Activated naive CD8-positive, alpha-beta T cell treated with anti-CD3 and anti-CD28 coated beads, Interleukin-2, amount 50 U/mL, for 24 hours (primary cell): ENCODE data around the gene RBM19.
"Not testable (repeated sequence)": the region's sequence is repeated elsewhere in the genome, so short reads cannot be mapped to it uniquely, and the experiment has no call there.

ENCODE experiments used
- ATAC-seq: fragments of 150-1000 bp; cut with Tn5 transposase; one replicate; pipeline ENCODE4 v1.10.0; 2021
- DNase-seq: peaks from one replicate; pipeline ENCODE4 v3.0.0; 2021
- H3K27ac Mint-ChIP-seq: one replicate; pipeline ENCODE4 v1.8.0; 2021; ENCODE audit warnings: mild to moderate bottlenecking, mixed read lengths
- H3K27me3 Mint-ChIP-seq: one replicate; pipeline ENCODE4 v1.8.0; 2021; ENCODE audit warnings: mixed read lengths
- H3K36me3 Mint-ChIP-seq: one replicate; pipeline ENCODE4 v1.8.0; 2021; ENCODE audit warnings: low read depth, mixed read lengths
- H3K4me1 Mint-ChIP-seq: one replicate; pipeline ENCODE4 v1.8.0; 2021; ENCODE audit warnings: mixed read lengths
- H3K4me3 Mint-ChIP-seq: one replicate; pipeline ENCODE4 v1.8.0; 2021; ENCODE audit warnings: mild to moderate bottlenecking, moderate library complexity, mixed read lengths
- H3K9me3 Mint-ChIP-seq: one replicate; pipeline ENCODE4 v1.8.0; 2021; ENCODE audit warnings: mixed read lengths

RBM19 gene

GRCh38 chr12:113813229-113813541 lies 152.9 kb downstream of the RBM19 start:
- DNase-seq (no peak), ATAC-seq (no peak)
- peaks cover 39% of the 10 kb centered on the region for H3K36me3 Mint-ChIP-seq
- no peak overlapping the region for H3K4me3 Mint-ChIP-seq
- no peaks in the 10 kb centered on the region for H3K27me3 Mint-ChIP-seq
- H3K9me3 Mint-ChIP-seq: no peaks in the 10 kb centered on the region
- H3K27ac Mint-ChIP-seq: no peak overlapping the region
- no peaks in the 10 kb centered on the region for H3K4me1 Mint-ChIP-seq

DNA sequence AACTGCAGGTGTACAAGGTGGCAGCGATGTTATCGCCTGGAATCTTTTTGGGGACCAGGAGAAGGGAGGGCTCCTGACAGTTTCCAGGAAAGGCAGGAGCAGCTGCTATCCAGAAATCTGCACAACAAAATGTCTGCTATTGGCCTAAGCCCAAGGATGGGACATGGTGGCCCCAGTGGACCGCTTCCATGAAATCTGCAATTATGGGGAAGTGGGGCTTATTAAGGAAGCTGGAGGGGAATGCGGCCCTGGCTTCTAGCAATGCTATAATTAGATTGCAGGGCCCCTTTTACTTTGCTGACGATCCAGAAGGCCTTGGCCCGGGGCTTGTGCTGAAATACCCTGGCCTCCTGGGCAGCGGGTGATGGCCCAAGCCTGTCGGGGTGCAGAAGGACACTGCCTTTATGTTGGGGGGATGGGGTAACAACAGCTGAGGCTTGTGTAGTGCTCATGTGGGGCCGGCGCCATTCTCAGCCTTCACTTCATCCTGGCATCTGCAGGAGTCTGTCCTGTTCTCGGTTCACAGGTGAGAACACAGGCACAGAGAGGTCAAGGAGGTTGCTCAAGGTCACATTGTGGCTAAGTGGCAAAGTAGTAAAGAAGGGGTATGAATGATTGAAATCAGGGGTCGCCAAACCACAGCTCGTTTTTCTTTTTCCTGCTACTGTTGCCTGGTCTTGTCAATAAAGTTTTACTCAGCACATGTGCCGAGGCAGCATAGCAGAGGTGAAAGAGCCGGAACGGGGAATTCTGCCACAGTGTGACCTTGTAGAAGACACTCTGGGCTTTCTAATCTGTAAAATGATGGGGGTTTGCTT lies 153.5 kb downstream of the RBM19 start:
- no peaks in the 10 kb centered on the region for H3K4me1 Mint-ChIP-seq
- peaks cover 42% of the 10 kb centered on the region for H3K36me3 Mint-ChIP-seq
- no peak overlapping the region for H3K27ac Mint-ChIP-seq
- no peak for DNase-seq
- H3K27me3 Mint-ChIP-seq: no peaks in the 10 kb centered on the region
- ATAC-seq: no peak
- no peak overlapping the region for H3K4me3 Mint-ChIP-seq
- H3K9me3 Mint-ChIP-seq: no peaks in the 10 kb centered on the region

DNA sequence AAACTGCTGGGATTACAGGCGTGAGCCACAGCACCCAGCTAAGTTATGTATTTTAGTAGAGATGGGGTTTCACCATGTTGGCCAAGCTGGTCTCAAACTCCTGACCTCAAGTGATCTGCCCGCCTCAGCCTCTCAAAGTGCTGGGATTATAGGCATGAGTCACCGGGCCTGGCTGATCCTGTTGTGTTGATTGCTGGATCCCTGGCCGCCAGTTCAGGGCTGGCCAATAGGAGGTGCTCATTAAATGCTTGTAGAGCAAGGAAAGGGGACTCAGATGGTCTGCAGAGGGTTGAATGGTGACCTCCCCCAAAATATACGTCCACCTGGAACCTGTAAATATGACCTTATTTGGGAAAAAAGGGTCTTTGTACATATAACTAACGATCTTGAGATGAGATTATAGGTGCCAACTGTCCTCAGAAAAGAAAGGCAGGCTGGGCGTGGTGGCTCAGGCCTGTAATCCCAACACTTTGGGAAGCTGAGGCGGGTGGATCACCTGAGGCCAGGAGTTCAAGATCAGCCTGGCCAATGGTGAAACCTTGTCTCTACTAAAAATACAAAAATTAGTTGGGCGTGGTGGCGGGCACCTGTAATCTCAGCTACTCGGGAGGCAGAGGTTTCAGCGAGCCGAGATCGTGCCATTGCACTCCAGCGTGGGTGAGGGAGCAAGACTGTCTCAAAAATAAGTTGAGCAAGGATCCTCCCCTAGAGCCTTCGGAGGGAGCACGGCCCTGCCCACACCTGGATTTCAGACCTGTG lies 156.5 kb downstream of the RBM19 start:
- ATAC-seq, DNase-seq, H3K4me3 Mint-ChIP-seq: not testable (repeated sequence)

DNA sequence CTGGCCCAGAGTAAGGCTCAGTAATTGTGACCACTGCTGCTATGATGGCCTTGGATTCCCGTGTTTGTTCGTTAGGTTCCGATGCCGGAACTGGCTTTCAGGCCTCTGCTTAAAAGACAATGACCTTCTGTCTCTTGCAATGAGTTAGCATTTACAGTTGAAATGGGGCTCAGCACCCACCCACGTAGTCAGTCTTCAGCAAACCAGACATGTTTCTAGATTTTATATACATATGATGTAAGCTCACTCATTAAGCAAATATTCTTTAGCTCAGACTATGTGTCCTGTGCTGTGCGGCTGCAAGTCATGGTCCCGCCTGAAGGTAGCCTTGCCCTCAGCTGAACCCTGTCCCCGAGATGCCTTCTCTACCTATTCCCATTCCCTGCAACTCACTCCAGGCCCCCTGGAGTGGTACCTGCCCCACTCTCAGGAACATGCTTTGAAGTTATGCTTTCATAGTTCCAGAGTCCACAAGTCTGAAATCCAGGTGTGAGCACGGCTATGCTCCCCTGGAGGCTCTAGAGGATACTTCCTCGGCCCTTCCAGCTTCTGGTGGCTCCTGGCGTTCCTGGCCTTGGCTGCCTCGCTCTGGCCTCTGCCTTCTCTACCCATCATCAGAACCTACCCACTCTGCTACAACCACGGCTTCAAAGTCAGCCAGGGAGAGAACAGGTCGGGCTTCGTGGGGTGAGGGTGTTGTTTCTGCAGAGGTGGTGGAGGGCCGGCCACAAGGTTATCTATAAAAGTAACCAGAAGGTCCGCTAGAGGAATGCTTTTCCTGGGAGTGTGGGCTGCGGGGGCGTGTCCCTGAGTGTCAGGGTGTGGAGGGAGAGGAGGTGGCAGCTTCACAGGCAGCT lies 157.8 kb downstream of the RBM19 start:
- no peaks in the 10 kb centered on the region for H3K27me3 Mint-ChIP-seq
- no peak for ATAC-seq
- no peaks in the 10 kb centered on the region for H3K4me1 Mint-ChIP-seq
- no peak for DNase-seq
- no peak overlapping the region for H3K27ac Mint-ChIP-seq
- H3K36me3 Mint-ChIP-seq: peaks cover 32% of the 10 kb centered on the region
- no peak overlapping the region for H3K4me3 Mint-ChIP-seq
- H3K9me3 Mint-ChIP-seq: peaks cover 6% of the 10 kb centered on the region

More for the DNA sequence above, 156.5 kb downstream of the RBM19 start:
- H3K4me1 Mint-ChIP-seq, H3K27me3 Mint-ChIP-seq, H3K27ac Mint-ChIP-seq, H3K9me3 Mint-ChIP-seq: not testable (repeated sequence)
- H3K36me3 Mint-ChIP-seq: peaks cover 33% of the 10 kb centered on the region

- ATAC-seq: no peak
- Mint-ChIP-seq H3K9me3 (peaks cover 6% of the 10 kb centered on the region), H3K36me3 (peaks cover 17% of the 10 kb centered on the region), H3K27ac (no peak overlapping the region), H3K4me3 (no peak overlapping the region), H3K27me3 (no peaks in the 10 kb centered on the region), H3K4me1 (no peaks in the 10 kb centered on the region)
- no peak for DNase-seq
Measured at GRCh38 chr12:113805673-113806072, 160.5 kb downstream of the RBM19 start.

GRCh38 chr12:113804961-113805600 lies 161.0 kb downstream of the RBM19 start:
- no peak overlapping the region for H3K4me3 Mint-ChIP-seq
- peaks cover 6% of the 10 kb centered on the region for H3K9me3 Mint-ChIP-seq
- no peak overlapping the region for H3K27ac Mint-ChIP-seq
- no peak for DNase-seq
- no peak for ATAC-seq
- H3K4me1 Mint-ChIP-seq: no peaks in the 10 kb centered on the region
- peaks cover 14% of the 10 kb centered on the region for H3K36me3 Mint-ChIP-seq
- no peaks in the 10 kb centered on the region for H3K27me3 Mint-ChIP-seq

GRCh38 chr12:113803759-113804140 lies 162.4 kb downstream of the RBM19 start:
- Mint-ChIP-seq H3K4me1 (no peaks in the 10 kb centered on the region), H3K27me3 (no peaks in the 10 kb centered on the region), H3K36me3 (peaks cover 13% of the 10 kb centered on the region), H3K27ac (no peak overlapping the region), H3K9me3 (peaks cover 6% of the 10 kb centered on the region), H3K4me3 (no peak overlapping the region)
- ATAC-seq (no peak), DNase-seq (no peak)

- Mint-ChIP-seq H3K27ac (no peak overlapping the region), H3K9me3 (peaks cover 6% of the 10 kb centered on the region), H3K4me1 (no peaks in the 10 kb centered on the region), H3K36me3 (peaks cover 9% of the 10 kb centered on the region), H3K27me3 (no peaks in the 10 kb centered on the region), H3K4me3 (no peak overlapping the region)
- ATAC-seq: no peak
- DNase-seq: no peak
Measured at GRCh38 chr12:113802966-113803758, 163.0 kb downstream of the RBM19 start.

GRCh38 chr12:113802000-113802749 lies 163.9 kb downstream of the RBM19 start:
- Mint-ChIP-seq H3K36me3 (peaks cover 7% of the 10 kb centered on the region), H3K9me3 (peaks cover 6% of the 10 kb centered on the region), H3K27ac (no peak overlapping the region), H3K27me3 (no peaks in the 10 kb centered on the region), H3K4me3 (no peak overlapping the region), H3K4me1 (no peaks in the 10 kb centered on the region)
- no peak for DNase-seq
- ATAC-seq: no peak

DNA sequence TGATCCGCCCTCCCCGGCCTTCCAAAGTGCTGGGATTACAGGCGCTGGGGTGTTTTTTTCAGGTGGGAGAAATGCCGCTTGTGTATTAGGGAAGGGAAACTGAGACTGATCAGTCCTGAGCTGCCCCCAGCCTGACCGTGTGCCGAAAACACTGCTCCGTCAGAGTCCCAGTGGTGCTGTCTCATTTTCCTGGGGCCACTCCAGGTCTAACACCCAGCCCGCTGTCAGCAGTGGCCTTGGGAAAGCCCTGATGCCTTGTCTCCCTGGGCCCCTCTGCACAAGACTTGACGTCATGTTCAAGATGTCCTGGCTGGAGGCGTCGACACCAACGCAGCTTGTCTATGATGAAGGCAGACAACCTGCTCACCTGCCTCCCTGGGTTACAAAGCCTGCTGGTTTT lies 165.9 kb downstream of the RBM19 start:
- H3K4me3 Mint-ChIP-seq: no peak overlapping the region
- H3K4me1 Mint-ChIP-seq: no peaks in the 10 kb centered on the region
- no peaks in the 10 kb centered on the region for H3K27me3 Mint-ChIP-seq
- no peaks in the 10 kb centered on the region for H3K9me3 Mint-ChIP-seq
- H3K36me3 Mint-ChIP-seq: no peaks in the 10 kb centered on the region
- DNase-seq (no peak), ATAC-seq (no peak)
- H3K27ac Mint-ChIP-seq: no peak overlapping the region

GRCh38 chr12:113798552-113798951 lies 167.6 kb downstream of the RBM19 start:
- ATAC-seq (no peak), DNase-seq (no peak)
- H3K4me1 Mint-ChIP-seq: no peaks in the 10 kb centered on the region
- H3K36me3 Mint-ChIP-seq: no peaks in the 10 kb centered on the region
- no peaks in the 10 kb centered on the region for H3K9me3 Mint-ChIP-seq
- H3K27ac Mint-ChIP-seq: no peak overlapping the region
- H3K27me3 Mint-ChIP-seq: no peaks in the 10 kb centered on the region
- no peak overlapping the region for H3K4me3 Mint-ChIP-seq

DNA sequence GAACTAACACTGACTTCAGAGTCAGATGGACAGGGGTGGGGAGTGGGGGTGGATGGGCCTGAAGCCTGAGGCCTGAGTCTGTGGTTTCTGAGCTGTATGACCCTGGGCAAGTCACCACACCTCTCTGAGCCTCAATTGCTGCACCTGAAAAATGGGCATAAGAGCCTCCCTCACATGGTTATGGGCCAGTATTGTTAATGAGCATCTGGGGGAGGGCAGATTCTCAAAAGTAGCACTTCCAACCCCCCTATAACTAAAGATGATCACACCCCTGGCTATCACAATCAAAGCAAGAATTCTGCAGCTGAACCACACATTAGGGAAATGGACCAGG lies 168.6 kb downstream of the RBM19 start:
- ATAC-seq: no peak
- Mint-ChIP-seq H3K36me3 (no peaks in the 10 kb centered on the region), H3K27me3 (no peaks in the 10 kb centered on the region), H3K9me3 (no peaks in the 10 kb centered on the region), H3K27ac (no peak overlapping the region), H3K4me3 (no peak overlapping the region), H3K4me1 (no peaks in the 10 kb centered on the region)
- no peak for DNase-seq

DNA sequence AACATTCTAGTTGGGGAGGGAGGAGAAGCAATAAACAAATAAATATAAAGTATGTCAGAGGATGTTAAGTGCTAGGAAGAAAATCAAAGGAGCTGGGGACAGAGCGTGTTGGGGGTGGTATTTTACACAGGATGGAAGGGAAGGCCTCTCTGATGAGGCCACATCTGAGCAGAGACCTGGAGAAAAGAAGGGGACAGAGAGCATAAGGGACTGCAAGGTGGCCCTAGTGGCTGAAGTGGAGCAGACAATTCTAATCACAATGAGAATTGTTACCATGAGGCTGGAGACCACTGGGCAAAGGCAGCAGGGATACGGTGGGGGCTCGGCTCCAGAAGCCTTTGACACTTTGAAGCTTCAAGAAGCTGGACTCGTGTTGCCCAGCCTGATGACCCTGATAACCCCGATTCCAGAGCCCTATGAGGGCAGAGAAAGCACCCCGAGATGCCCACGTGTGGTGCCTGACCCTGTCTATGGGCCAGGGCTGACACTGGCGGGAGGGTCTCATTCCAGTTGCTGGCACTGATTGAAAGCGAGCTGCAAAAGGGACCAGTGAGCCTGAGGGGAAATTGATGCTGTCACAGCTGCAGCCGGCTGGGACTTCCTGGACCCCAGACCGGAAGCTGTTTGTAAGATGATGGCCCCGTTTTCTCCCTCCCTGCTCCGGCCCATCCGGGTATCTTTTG lies 169.1 kb downstream of the RBM19 start:
- Mint-ChIP-seq H3K27me3 (no peaks in the 10 kb centered on the region), H3K9me3 (no peaks in the 10 kb centered on the region), H3K27ac (no peak overlapping the region), H3K4me1 (no peaks in the 10 kb centered on the region), H3K36me3 (no peaks in the 10 kb centered on the region), H3K4me3 (no peak overlapping the region)
- no peak for DNase-seq
- no peak for ATAC-seq
